IMR-90 (cell line): ENCODE data around the gene MLLT3. TPM values are rescaled to one million over a fixed set of nuclear protein-coding genes. Genes with fewer than 3 reads are reported as not detected.

ENCODE experiments used
- ATAC-seq: fragments of 200-7000 bp; cut with Tn5 transposase; 2 replicates; pipeline ENCODE4 v1.9.1; 2020; ENCODE audit warnings: low read depth, mild to moderate bottlenecking, moderate library complexity
- BruUV-seq: library from RNA; stranded (reverse); fragments of 400-500 nt; replicated peaks from 2 replicates; lab custom pipeline; 2021; lab: Mats Ljungman, UMichigan
- CTCF ChIA-PET: fragments of 300-600 bp; formaldehyde crosslinking; extraction: SDS; loops from one replicate; lab custom pipeline; 2021; ENCODE audit warnings: antibody characterized with exemption; lab: Yijun Ruan, JAX
- POLR2A ChIA-PET: fragments of 300-600 bp; sonication (Branson Sonifier 250); formaldehyde crosslinking; loops from one replicate; lab custom pipeline; 2022; ENCODE audit warnings: antibody characterized with exemption; ENCODE audit not compliant: unreplicated experiment; lab: Charles Lee
- DNase-seq: peaks from one replicate; pipeline ENCODE4 v3.0.0; 2013
- H2AFZ ChIP-seq: replicated peaks from 2 replicates; pipeline ENCODE3; 2013; ENCODE audit warnings: low read length, mild to moderate bottlenecking; ENCODE audit not compliant: poor library complexity
- H2AK5ac ChIP-seq: 2 replicates; pipeline ENCODE4 v1.6.1; 2013; ENCODE audit warnings: low read depth, low read length, inconsistent platforms
- H2AK9ac ChIP-seq: replicated peaks from 2 replicates; pipeline ENCODE3; 2013; ENCODE audit warnings: mild to moderate bottlenecking, low read depth, low read length, moderate library complexity; ENCODE audit not compliant: poor library complexity
- H2BK120ac ChIP-seq: 2 replicates; pipeline ENCODE4 v1.6.1; 2013; ENCODE audit warnings: low read depth, low read length, inconsistent platforms
- H2BK15ac ChIP-seq: 3 replicates; pipeline ENCODE4 v1.6.1; 2013; ENCODE audit warnings: low read depth, low read length, inconsistent platforms
- H2BK20ac ChIP-seq: 2 replicates; pipeline ENCODE4 v1.6.1; 2013; ENCODE audit warnings: low read depth, mild to moderate bottlenecking, inconsistent platforms, low read length, moderate library complexity
- H2BK5ac ChIP-seq: 2 replicates; pipeline ENCODE4 v1.6.1; 2013; ENCODE audit warnings: mild to moderate bottlenecking, low read depth, low read length, inconsistent platforms; ENCODE audit not compliant: poor library complexity, severe bottlenecking
- H3K14ac ChIP-seq: replicated peaks from 2 replicates; pipeline ENCODE4 v1.6.1; 2013; ENCODE audit warnings: low read depth, low read length, inconsistent platforms
- H3K18ac ChIP-seq: 2 replicates; pipeline ENCODE4 v1.6.1; 2013; ENCODE audit warnings: low read depth, low read length, control low read depth
- H3K23ac ChIP-seq: 2 replicates; pipeline ENCODE4 v1.6.1; 2013; ENCODE audit warnings: low read depth, low read length, inconsistent platforms
- H3K27ac ChIP-seq: 2 replicates; pipeline ENCODE4 v1.5.1; 2013; ENCODE audit warnings: mild to moderate bottlenecking, control low read depth, low read length; ENCODE audit not compliant: insufficient read depth
- H3K27me3 ChIP-seq: 2 replicates; pipeline ENCODE4 v1.6.1; 2013; ENCODE audit warnings: low read length; ENCODE audit not compliant: control insufficient read depth, insufficient read depth
- H3K36me3 ChIP-seq: 2 replicates; pipeline ENCODE4 v1.6.1; 2013; ENCODE audit warnings: low read length, mixed read lengths; ENCODE audit not compliant: control insufficient read depth, insufficient read depth
- H3K4ac ChIP-seq: 2 replicates; pipeline ENCODE4 v1.6.1; 2013; ENCODE audit warnings: low read depth, low read length, inconsistent platforms
- H3K4me1 ChIP-seq: 2 replicates; pipeline ENCODE4 v1.6.1; 2013; ENCODE audit warnings: low read length, mixed read lengths; ENCODE audit not compliant: control insufficient read depth, insufficient read depth
- H3K4me2 ChIP-seq: 2 replicates; pipeline ENCODE4 v1.6.1; 2013; ENCODE audit warnings: low read depth, mild to moderate bottlenecking, control low read depth, low read length, moderate library complexity
- H3K4me3 ChIP-seq: 2 replicates; pipeline ENCODE4 v1.5.1; 2013; ENCODE audit warnings: low read depth, mild to moderate bottlenecking, control low read depth, low read length, moderate library complexity; ENCODE audit not compliant: insufficient read depth
- H3K56ac ChIP-seq: 2 replicates; pipeline ENCODE4 v1.6.1; 2013; ENCODE audit warnings: low read length, inconsistent platforms; ENCODE audit not compliant: insufficient read depth; ENCODE audit errors: extremely low read depth
- H3K79me1 ChIP-seq, 2 experiments: 2 replicates each; pipeline ENCODE4 v1.6.1; 2013; ENCODE audit warnings: low read length in 2 of 2, inconsistent platforms in 1 of 2, low read depth in 1 of 2
- H3K9ac ChIP-seq: 2 replicates; pipeline ENCODE4 v1.6.1; 2013; ENCODE audit warnings: low read depth, low read length, control low read depth
- H3K9me1 ChIP-seq: 2 replicates; pipeline ENCODE4 v1.6.1; 2013; ENCODE audit warnings: low read length, inconsistent platforms; ENCODE audit not compliant: insufficient read depth
- H3K9me3 ChIP-seq: 2 replicates; pipeline ENCODE4 v1.6.1; 2013; ENCODE audit warnings: low read length; ENCODE audit not compliant: control insufficient read depth, insufficient read depth
- H4K20me1 ChIP-seq: 2 replicates; pipeline ENCODE4 v1.6.1; 2013; ENCODE audit warnings: low read length, inconsistent platforms; ENCODE audit not compliant: insufficient read depth
- H4K5ac ChIP-seq: 2 replicates; pipeline ENCODE4 v1.6.1; 2013; ENCODE audit warnings: mild to moderate bottlenecking, low read depth, low read length, control low read depth
- H4K8ac ChIP-seq, 2 experiments: 2 replicates each; pipeline ENCODE4 v1.6.1; 2013; ENCODE audit warnings: low read depth in 2 of 2, low read length in 2 of 2, control low read depth in 1 of 2, inconsistent platforms in 1 of 2
- H4K91ac ChIP-seq: 2 replicates; pipeline ENCODE4 v1.6.1; 2013; ENCODE audit warnings: low read depth, low read length, inconsistent platforms; ENCODE audit not compliant: insufficient read depth
- BHLHE40 ChIP-seq: fragments of 150-350 bp; IDR thresholded peaks from 2 replicates; pipeline ENCODE4 v1.6.1; 2016; ENCODE audit warnings: mild to moderate bottlenecking, low read depth, low read length
- CHD1 ChIP-seq: IDR thresholded peaks from 2 replicates; pipeline ENCODE4 v1.6.1; 2012; ENCODE audit warnings: low read depth, low read length, improper control_type of control experiment
- FOS ChIP-seq: fragments of 150-350 bp; IDR thresholded peaks from 2 replicates; pipeline ENCODE4 v1.6.1; 2016; ENCODE audit warnings: low read depth, low read length
- MAZ ChIP-seq: IDR thresholded peaks from 2 replicates; pipeline ENCODE4 v1.6.1; 2012; ENCODE audit warnings: low read depth, mild to moderate bottlenecking, low read length, improper control_type of control experiment, moderate library complexity, borderline replicate concordance
- MXI1 ChIP-seq: IDR thresholded peaks from 2 replicates; pipeline ENCODE4 v1.6.1; 2012; ENCODE audit warnings: low read depth, mild to moderate bottlenecking, low read length, moderate library complexity, borderline replicate concordance
- POLR2A ChIP-seq: IDR thresholded peaks from 2 replicates; pipeline ENCODE4 v1.6.1; 2012; ENCODE audit warnings: mild to moderate bottlenecking, low read depth, low read length
- RFX5 ChIP-seq: IDR thresholded peaks from 2 replicates; pipeline ENCODE4 v1.8.0; 2012; ENCODE audit warnings: low read depth, mild to moderate bottlenecking, low read length, moderate library complexity
- WGBS, 2 experiments: methylation state at CpG; one replicate each; pipeline versions ENCODE4 v1.1.5 to v1.1.7; 2013; ENCODE audit warnings: missing lambda C conversion rate in 2 of 2; ENCODE audit not compliant: insufficient read length in 1 of 2; ENCODE audit errors: extremely low coverage in 2 of 2; 5-methylcytosine and 5-hydroxymethylcytosine counted together
- dilution Hi-C: fragments of 300-500 bp; cut with HindIII; formaldehyde crosslinking; loops from one replicate; pipeline ENCODE4 v1.14.3; 2018; ENCODE audit warnings: low sequenced_read_pairs; ENCODE audit not compliant: unreplicated experiment
- in situ Hi-C: fragments of 300-500 bp; cut with MboI; formaldehyde crosslinking; loops from 3 replicates; pipeline ENCODE4 v1.14.3; 2019; ENCODE audit warnings: low sequenced_read_pairs, inconsistent platforms, mixed read lengths
- intact Hi-C: fragments of 100-400 bp; cut with micrococcal nuclease; formaldehyde crosslinking; loops from 2 replicates; pipeline ENCODE4 v1.10.0; 2022
- polyA plus RNA-seq, 3 experiments: library from polyadenylated mRNA; depleted of rRNA; stranded (reverse); fragments of >200 nt; gene quantifications; 2 replicates each; pipeline ENCODE4 v1.2.3, GENCODE V29; 2012; ENCODE audit warnings: low replicate concordance in 1 of 3
- total RNA-seq: library from RNA; depleted of rRNA; stranded (reverse); fragments of >200 nt; gene quantifications from 2 replicates; pipeline ENCODE4 v1.2.3, GENCODE V29; 2012
- TF ChIP-seq, protein P1 (sequence below): fragments of 150-350 bp; IDR thresholded peaks from 2 replicates; pipeline ENCODE4 v1.6.1; 2016; ENCODE audit warnings: low read depth, mild to moderate bottlenecking, low read length, moderate library complexity, borderline replicate concordance
- TF ChIP-seq, protein P2 (sequence below): conservative IDR thresholded peaks from 2 replicates; pipeline ENCODE4 v1.5.1; 2012; ENCODE audit warnings: mild to moderate bottlenecking, low read depth, low read length, improper control_type of control experiment
- TF ChIP-seq, protein P3 (sequence below): fragments of 150-350 bp; IDR thresholded peaks from 2 replicates; pipeline ENCODE4 v1.6.1; 2017; ENCODE audit warnings: mild to moderate bottlenecking, antibody characterized with exemption, low read length, low read depth

The MLLT3 gene
- total and polyA plus RNA-seq, 2 of the 4 experiments (the other 2 are of a cell fraction) = 10.4 to 21.1 TPM

DNA sequence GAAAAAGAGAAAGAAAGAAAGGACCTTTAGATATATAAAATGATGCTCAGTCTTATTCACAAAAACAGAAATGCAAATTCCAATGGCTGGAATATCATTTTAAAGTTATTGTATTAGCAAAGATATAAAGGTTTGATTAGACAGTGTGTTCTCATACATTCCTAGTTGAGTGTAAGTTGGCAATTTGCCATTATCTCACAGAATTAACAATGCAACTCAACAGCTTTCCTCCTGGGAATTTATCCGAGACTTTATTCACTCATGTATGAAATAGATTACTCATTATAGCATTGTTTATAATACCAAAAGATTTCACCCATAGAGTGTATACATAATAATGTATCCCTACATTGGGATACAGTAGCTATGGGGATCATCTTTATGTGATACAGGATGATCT is 27.1 kb upstream of the MLLT3 start:
- TF ChIP-seq MXI1 (no peak), FOS (no peak), RFX5 (no peak), MAZ (no peak), CHD1 (no peak), BHLHE40 (no peak), POLR2A (no peak)
- TF ChIP-seq, protein P1, sequence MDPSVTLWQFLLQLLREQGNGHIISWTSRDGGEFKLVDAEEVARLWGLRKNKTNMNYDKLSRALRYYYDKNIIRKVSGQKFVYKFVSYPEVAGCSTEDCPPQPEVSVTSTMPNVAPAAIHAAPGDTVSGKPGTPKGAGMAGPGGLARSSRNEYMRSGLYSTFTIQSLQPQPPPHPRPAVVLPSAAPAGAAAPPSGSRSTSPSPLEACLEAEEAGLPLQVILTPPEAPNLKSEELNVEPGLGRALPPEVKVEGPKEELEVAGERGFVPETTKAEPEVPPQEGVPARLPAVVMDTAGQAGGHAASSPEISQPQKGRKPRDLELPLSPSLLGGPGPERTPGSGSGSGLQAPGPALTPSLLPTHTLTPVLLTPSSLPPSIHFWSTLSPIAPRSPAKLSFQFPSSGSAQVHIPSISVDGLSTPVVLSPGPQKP = no peak
- TF ChIP-seq, protein P2, sequence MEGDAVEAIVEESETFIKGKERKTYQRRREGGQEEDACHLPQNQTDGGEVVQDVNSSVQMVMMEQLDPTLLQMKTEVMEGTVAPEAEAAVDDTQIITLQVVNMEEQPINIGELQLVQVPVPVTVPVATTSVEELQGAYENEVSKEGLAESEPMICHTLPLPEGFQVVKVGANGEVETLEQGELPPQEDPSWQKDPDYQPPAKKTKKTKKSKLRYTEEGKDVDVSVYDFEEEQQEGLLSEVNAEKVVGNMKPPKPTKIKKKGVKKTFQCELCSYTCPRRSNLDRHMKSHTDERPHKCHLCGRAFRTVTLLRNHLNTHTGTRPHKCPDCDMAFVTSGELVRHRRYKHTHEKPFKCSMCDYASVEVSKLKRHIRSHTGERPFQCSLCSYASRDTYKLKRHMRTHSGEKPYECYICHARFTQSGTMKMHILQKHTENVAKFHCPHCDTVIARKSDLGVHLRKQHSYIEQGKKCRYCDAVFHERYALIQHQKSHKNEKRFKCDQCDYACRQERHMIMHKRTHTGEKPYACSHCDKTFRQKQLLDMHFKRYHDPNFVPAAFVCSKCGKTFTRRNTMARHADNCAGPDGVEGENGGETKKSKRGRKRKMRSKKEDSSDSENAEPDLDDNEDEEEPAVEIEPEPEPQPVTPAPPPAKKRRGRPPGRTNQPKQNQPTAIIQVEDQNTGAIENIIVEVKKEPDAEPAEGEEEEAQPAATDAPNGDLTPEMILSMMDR = no peak
- TF ChIP-seq, protein P3, sequence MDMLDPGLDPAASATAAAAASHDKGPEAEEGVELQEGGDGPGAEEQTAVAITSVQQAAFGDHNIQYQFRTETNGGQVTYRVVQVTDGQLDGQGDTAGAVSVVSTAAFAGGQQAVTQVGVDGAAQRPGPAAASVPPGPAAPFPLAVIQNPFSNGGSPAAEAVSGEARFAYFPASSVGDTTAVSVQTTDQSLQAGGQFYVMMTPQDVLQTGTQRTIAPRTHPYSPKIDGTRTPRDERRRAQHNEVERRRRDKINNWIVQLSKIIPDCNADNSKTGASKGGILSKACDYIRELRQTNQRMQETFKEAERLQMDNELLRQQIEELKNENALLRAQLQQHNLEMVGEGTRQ = no peak
- no peaks in the 10 kb centered on the region for H3K36me3 ChIP-seq
- no peak overlapping the region for H2AFZ ChIP-seq
- ATAC-seq = no peak
- H3K18ac ChIP-seq = no peak overlapping the region
- WGBS, 2 experiments = no CpG with 5 or more reads among the region's 1 CpG
- dilution Hi-C loops (no loop called here), in situ Hi-C loops (no loop called here), intact Hi-C loops (no loop called here)
- DNase-seq = no peak
- no peak overlapping the region for H3K9ac ChIP-seq
- no peaks in the 10 kb centered on the region for H3K4me1 ChIP-seq
- no peaks in the 10 kb centered on the region for H3K27me3 ChIP-seq
- no peaks in the 10 kb centered on the region for H3K9me3 ChIP-seq
- H3K23ac ChIP-seq = no peak overlapping the region
- no peak overlapping the region for H3K4me2 ChIP-seq
- no peak overlapping the region for H3K4me3 ChIP-seq
- H4K8ac ChIP-seq = no peak overlapping the region
- H3K9me1 ChIP-seq = no peaks in the 10 kb centered on the region
- H3K27ac ChIP-seq = no peak overlapping the region
- H3K79me1 ChIP-seq = no peaks in the 10 kb centered on the region
- no peak overlapping the region for H4K91ac ChIP-seq
- no peak overlapping the region for H3K14ac ChIP-seq
- no TSS peak for BruUV-seq
- H3K56ac ChIP-seq = no peak overlapping the region
- H2AK9ac ChIP-seq = no peak overlapping the region
- H2BK15ac ChIP-seq = no peak overlapping the region
- CTCF ChIA-PET = interaction anchor here (1.0 kb wide), 1 partner anchor 461 kb away, joined by 3 read pairs; no protein-coding TSS in a partner anchor
- no peak overlapping the region for H2BK20ac ChIP-seq
- no peak overlapping the region for H3K4ac ChIP-seq
- no peak overlapping the region for H2BK120ac ChIP-seq
- H2BK5ac ChIP-seq = no peak overlapping the region
- no peak overlapping the region for H2AK5ac ChIP-seq
- no peak overlapping the region for H4K5ac ChIP-seq
- H4K20me1 ChIP-seq = no peaks in the 10 kb centered on the region
- POLR2A ChIA-PET = no interaction called here
